K562 (cell line): Measurements from ENCODE around the gene TRPC4AP. TPM values are rescaled to one million over a fixed set of nuclear protein-coding genes. Genes with fewer than 3 reads are reported as not detected.

ENCODE experiments used
- ATAC-seq: fragments of 200-7000 bp; cut with Tn5 transposase; 3 replicates; pipeline ENCODE4 v1.9.1; 2020; ENCODE audit warnings: moderate library complexity
- BruUV-seq: library from RNA; stranded (reverse); fragments of 400-500 nt; replicated peaks from 2 replicates; lab custom pipeline; 2021; lab: Mats Ljungman, UMichigan
- CTCF ChIA-PET: fragments of 300-600 bp; formaldehyde crosslinking; extraction: SDS; loops from one replicate; lab custom pipeline; 2021; ENCODE audit warnings: low intra/inter-chr PET ratio; lab: Yijun Ruan, JAX
- POLR2A ChIA-PET: fragments of 300-600, 350-650 bp; sonication (Branson Sonifier 250); formaldehyde crosslinking; extraction: SDS; loops from one replicate; lab custom pipeline; 2021; ENCODE audit warnings: antibody characterized with exemption, inconsistent platforms; lab: Yijun Ruan, JAX
- DNase-seq, 4 experiments: peaks; one replicate each; pipeline versions ENCODE4 v3.0.0 to v3.0.0-alpha.2; 2011 to 2018; ENCODE audit warnings: low spot score in 3 of 4, mixed read lengths in 3 of 4; ENCODE audit errors: extremely low read depth in 1 of 4
- FAIRE-seq: peaks from 2 replicates; lab custom pipeline; 2011; peaks lifted over from hg19 to GRCh38; lab: Jason Lieb, UNC
- H2AFZ ChIP-seq: 2 replicates; pipeline ENCODE4 v1.6.0; 2011; ENCODE audit warnings: low read depth, low read length, control low read depth, inconsistent platforms
- H3K27ac ChIP-seq: fragments of 200-600 bp; 3 replicates; pipeline ENCODE4 v1.8.0; 2011; ENCODE audit warnings: low read depth, mild to moderate bottlenecking, control low read depth, inconsistent platforms, low read length, moderate library complexity, mixed read lengths; ENCODE audit errors: extremely low read depth
- H3K27me3 ChIP-seq, 2 experiments: fragments of 300-600 bp in 1 of 2; 2 replicates in 1 of 2; 3 replicates in 1 of 2; pipeline versions ENCODE4 v1.6.0 to v1.8.0; 2011; ENCODE audit warnings: inconsistent platforms in 2 of 2, low read length in 2 of 2, mild to moderate bottlenecking in 1 of 2, mixed read lengths in 1 of 2, moderate library complexity in 1 of 2; ENCODE audit not compliant: control insufficient read depth in 2 of 2, insufficient read depth in 2 of 2
- H3K36me3 ChIP-seq: fragments of 300-600 bp; 3 replicates; pipeline ENCODE4 v1.8.0; 2011; ENCODE audit warnings: mild to moderate bottlenecking, low read length, inconsistent platforms; ENCODE audit not compliant: control insufficient read depth, insufficient read depth
- H3K4me1 ChIP-seq, 2 experiments: fragments of 200-600 bp in 1 of 2; replicated peaks in 1 of 2; 2 replicates in 1 of 2; 3 replicates in 1 of 2; pipeline versions ENCODE4 v1.5.1 to v1.8.0; 2011; ENCODE audit warnings: inconsistent platforms in 2 of 2, low read length in 2 of 2, mild to moderate bottlenecking in 1 of 2, mixed read lengths in 1 of 2, moderate library complexity in 1 of 2; ENCODE audit not compliant: control insufficient read depth in 2 of 2, insufficient read depth in 2 of 2
- H3K4me2 ChIP-seq: 2 replicates; pipeline ENCODE4 v1.6.1; 2011; ENCODE audit warnings: low read length, control low read depth, inconsistent platforms, mixed read lengths; ENCODE audit not compliant: insufficient read depth
- H3K4me3 ChIP-seq: fragments of 200-600 bp; sonication (generic), shearing (Covaris generic); 2 replicates; pipeline ENCODE4 v1.5.1; 2016; ENCODE audit warnings: control low read depth, inconsistent platforms
- H3K79me2 ChIP-seq: fragments of 200-600 bp; 3 replicates; pipeline ENCODE4 v1.8.0; 2011; ENCODE audit warnings: low read length, inconsistent platforms; ENCODE audit not compliant: control insufficient read depth, insufficient read depth
- H3K9ac ChIP-seq, 2 experiments: 2 replicates each; pipeline versions ENCODE4 v1.6.0 to v1.6.1; 2011; ENCODE audit warnings: low read depth in 2 of 2, low read length in 2 of 2, control low read depth in 1 of 2, inconsistent platforms in 1 of 2, mild to moderate bottlenecking in 1 of 2, mixed read lengths in 1 of 2; ENCODE audit not compliant: insufficient read depth in 1 of 2
- H3K9me1 ChIP-seq: one replicate; pipeline ENCODE4 v1.6.0; 2011; ENCODE audit warnings: inconsistent platforms, mild to moderate bottlenecking, low read length, moderate library complexity; ENCODE audit not compliant: control insufficient read depth, insufficient read depth
- H3K9me3 ChIP-seq: replicated peaks from 2 replicates; pipeline ENCODE4 v1.5.1; 2011; ENCODE audit warnings: low read depth, low read length, inconsistent platforms; ENCODE audit not compliant: control insufficient read depth, insufficient read depth
- H4K20me1 ChIP-seq: replicated peaks from 2 replicates; pipeline ENCODE4 v1.6.1; 2011; ENCODE audit warnings: low read length, inconsistent platforms, mixed read lengths; ENCODE audit not compliant: control insufficient read depth, insufficient read depth
- MEIS2 ChIP-seq: fragments of 450-650 bp; IDR thresholded peaks from 2 replicates; pipeline ENCODE4 v1.6.1; 2014; ENCODE audit warnings: mild to moderate bottlenecking; ENCODE audit not compliant: partially characterized antibody
- MTF1 ChIP-seq: fragments of 250-450 bp; sonication (Bioruptor Pico); IDR thresholded peaks from 2 replicates; pipeline ENCODE4 v1.9.0; 2021; ENCODE audit warnings: moderate library complexity, mild to moderate bottlenecking, inconsistent platforms, borderline replicate concordance
- SRF ChIP-seq, 2 experiments: fragments of 250-450, 450-650 bp in 1 of 2; sonication (Bioruptor Pico) in 1 of 2; sonication (generic) in 1 of 2; formaldehyde crosslinking; IDR thresholded peaks; 2 replicates each; pipeline versions ENCODE4 v1.5.0 to v1.5.1; 2020 to 2022; ENCODE audit warnings: mild to moderate bottlenecking in 1 of 2, missing genetic modification reagents in 1 of 2
- TCF7L2 ChIP-seq: fragments of 150-350 bp; IDR thresholded peaks from 2 replicates; pipeline ENCODE4 v1.6.1; 2016; ENCODE audit warnings: low read depth, mild to moderate bottlenecking, low read length, moderate library complexity
- WGBS: fragments of 100-300 bp; shearing (Covaris generic); methylation state at CpG from one replicate; pipeline ENCODE4 v1.1.6; 2016; ENCODE audit warnings: low coverage, mixed read lengths; ENCODE audit not compliant: insufficient coverage; ENCODE audit errors: missing lambda C conversion rate; 5-methylcytosine and 5-hydroxymethylcytosine counted together
- in situ Hi-C: fragments of 300-500 bp; cut with MboI; formaldehyde crosslinking; loops from 4 replicates; pipeline ENCODE4 v1.15.0; 2018; ENCODE audit warnings: inconsistent platforms, mixed read lengths
- intact Hi-C: fragments of 100-400 bp; cut with micrococcal nuclease; formaldehyde crosslinking; loops from 2 replicates; pipeline ENCODE4 v1.14.2; 2022
- polyA plus RNA-seq, 8 experiments: library from polyadenylated mRNA; depleted of rRNA in 4 of 8; stranded (reverse) in 5 of 8; unstranded in 3 of 8; fragments of >200 nt; fragmentation: Nextera tagmentation in 2 of 8; fragmentation: Illumina TruSeq in 1 of 8; extraction: Ambion mirVana in 2 of 8; extraction: Trizol in 1 of 8; gene quantifications; 2 replicates each; pipeline versions ENCODE4 v1.2.1 to v1.2.3, GENCODE V29; 2011 to 2014; ENCODE audit warnings: inconsistent platforms in 1 of 8, missing spikeins in 1 of 8
- total RNA-seq, 7 experiments: library from RNA; depleted of rRNA in 6 of 7; stranded (reverse); fragments of >200 nt in 6 of 7; fragmentation: Illumina TruSeq in 2 of 7; extraction: Trizol in 2 of 7; gene quantifications; 2 replicates each; pipeline versions ENCODE4 v1.2.1 to v1.2.3, GENCODE V29; 2011 to 2021; ENCODE audit warnings: low replicate concordance in 1 of 7
- TF ChIP-seq, protein P1 (sequence below), 2 experiments: IDR thresholded peaks in 1 of 2; conservative IDR thresholded peaks in 1 of 2; 2 replicates each; pipeline ENCODE4 v1.6.1; 2016; ENCODE audit warnings: low read depth in 2 of 2, mild to moderate bottlenecking in 1 of 2, missing compliant biosample characterization in 1 of 2, missing genetic modification characterization in 1 of 2, moderate library complexity in 1 of 2

Gene TRPC4AP
- total and polyA plus RNA-seq, 9 of the 15 experiments (the other 6 are each of a cell fraction or from before 2014, with no cell fraction given) = 2.3 to 70.3 (median 33.3) TPM

DNA sequence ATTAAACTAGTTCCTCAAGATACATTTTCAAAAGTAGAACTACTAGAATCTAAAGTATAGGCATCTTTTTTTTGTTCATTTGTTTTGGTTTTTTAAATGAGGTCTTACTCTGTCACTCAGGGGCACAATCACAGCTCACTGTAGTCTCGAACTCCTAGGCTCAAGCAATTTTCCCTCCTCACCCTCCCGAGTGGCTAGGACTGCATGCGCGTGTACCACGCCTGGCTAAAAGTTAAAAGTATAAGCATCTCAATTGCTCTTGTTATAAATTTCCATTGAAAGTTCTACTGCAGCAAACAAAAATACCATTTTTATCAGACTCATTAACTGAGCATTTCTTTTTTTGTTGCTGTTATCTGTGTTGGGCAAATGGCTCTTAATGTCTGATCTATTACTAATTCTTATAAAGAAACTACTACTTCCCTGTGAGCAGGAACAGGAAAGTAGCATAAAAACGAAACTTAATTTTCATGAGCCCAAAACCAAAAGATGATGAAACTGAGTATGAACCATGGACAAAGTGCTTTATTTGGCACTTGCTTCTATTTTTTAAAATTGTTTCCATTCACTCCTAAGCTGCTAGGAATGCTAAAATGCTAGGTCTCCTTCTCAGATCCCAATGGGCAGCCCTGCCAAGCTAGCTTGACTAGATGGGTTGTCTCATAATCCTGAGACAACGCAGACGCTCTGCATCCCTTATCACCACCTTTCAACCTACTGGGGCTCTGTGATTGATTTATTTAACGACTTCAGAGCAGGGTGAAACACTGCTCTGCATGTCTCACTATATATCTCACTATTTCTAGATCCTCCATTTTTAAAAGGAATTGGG lies 36.9 kb downstream of the TRPC4AP start:
- intact Hi-C loops = no loop called here
- no peak overlapping the region for H3K9ac ChIP-seq
- no peaks in the 10 kb centered on the region for H4K20me1 ChIP-seq
- POLR2A ChIA-PET = interaction anchor here (0.5 to 0.6 kb wide), 2 partner anchors 52 to 815 kb away, joined by 3 to 4 read pairs; partner anchors contain the start of gene ASIP
- no peak overlapping the region for H3K4me3 ChIP-seq
- TF ChIP-seq TCF7L2 (no peak), MTF1 (CRISPR knock-in tag) (no peak), SRF (CRISPR knock-in tag; IDR thresholded peaks at IDR 0.05) (no peak), MEIS2 (peak; percentile 7)
- TF ChIP-seq, protein P1, sequence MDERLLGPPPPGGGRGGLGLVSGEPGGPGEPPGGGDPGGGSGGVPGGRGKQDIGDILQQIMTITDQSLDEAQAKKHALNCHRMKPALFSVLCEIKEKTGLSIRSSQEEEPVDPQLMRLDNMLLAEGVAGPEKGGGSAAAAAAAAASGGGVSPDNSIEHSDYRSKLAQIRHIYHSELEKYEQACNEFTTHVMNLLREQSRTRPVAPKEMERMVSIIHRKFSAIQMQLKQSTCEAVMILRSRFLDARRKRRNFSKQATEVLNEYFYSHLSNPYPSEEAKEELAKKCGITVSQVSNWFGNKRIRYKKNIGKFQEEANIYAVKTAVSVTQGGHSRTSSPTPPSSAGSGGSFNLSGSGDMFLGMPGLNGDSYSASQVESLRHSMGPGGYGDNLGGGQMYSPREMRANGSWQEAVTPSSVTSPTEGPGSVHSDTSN (CRISPR knock-in tag; IDR thresholded peaks at IDR 0.05; ENCODE audit: low read depth) = no peak
- TF ChIP-seq, protein P1 (tag; conservative IDR thresholded peaks at IDR 0.05; ENCODE audit: low read depth) = peak; percentile 68
- TF ChIP-seq, all 486 proteins: peak for 2
- in situ Hi-C loops = no loop called here
- CTCF ChIA-PET = no interaction called here
- 71% methylated on average over 9 of the region's 9 CpGs for WGBS
- Histone ChIP-seq H3K4me2 (no peak overlapping the region), H3K36me3 (peaks cover 50% of the 10 kb centered on the region), H2AFZ (no peak overlapping the region), H3K9me3 (no peaks in the 10 kb centered on the region), H3K79me2 (peaks cover 25% of the 10 kb centered on the region), H3K4me1 (no peaks in the 10 kb centered on the region), H3K27me3 (no peaks in the 10 kb centered on the region), H3K9me1 (no peaks in the 10 kb centered on the region), H3K27ac (no peak overlapping the region)
- DNase-seq (no peak), ATAC-seq (no peak), FAIRE-seq (no peak)
- no TSS peak for BruUV-seq
